ENCODE results near the gene KLRB1.
"Not testable (repeated sequence)": the region's sequence is repeated elsewhere in the genome, so short reads cannot be mapped to it uniquely, and the experiment has no call there.

The KLRB1 gene

DNA sequence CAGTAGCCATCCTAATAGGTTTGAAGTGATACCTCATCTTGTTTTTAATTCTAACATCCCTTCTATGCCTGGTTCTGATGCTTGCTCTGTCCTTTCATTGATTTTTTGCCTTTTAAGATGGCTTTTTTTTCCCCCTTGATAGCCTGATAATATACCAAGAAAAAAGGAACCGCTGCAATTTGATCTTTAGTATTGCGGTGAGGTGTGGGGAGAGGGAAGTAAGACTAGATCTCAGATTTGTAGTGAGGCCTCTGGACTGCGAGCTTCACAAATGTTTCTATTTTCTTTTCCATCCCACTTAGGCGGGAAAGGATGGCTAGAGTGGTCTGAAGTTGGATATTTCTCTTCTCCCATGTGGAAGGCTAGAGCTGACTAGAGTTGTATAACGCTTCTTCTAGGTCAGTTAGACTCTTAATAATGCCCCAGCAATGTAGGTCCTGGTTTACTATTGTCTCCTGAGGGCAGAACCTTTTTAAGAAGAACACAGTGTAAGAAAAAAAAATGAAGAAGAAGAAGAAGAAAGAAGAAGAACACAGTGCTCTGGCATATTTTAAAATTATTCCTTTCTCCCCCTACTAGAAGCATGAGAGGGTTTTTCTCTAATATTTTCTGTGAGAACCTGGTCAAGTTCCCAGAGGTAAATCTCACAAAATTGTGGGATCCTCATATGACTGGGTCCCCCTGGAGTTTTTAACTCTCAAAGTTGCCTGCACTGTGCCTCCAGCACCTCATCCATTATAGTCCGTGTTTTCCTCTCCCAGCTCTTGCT, 11.9 kb upstream of the KLRB1 start:
- no peak for DNase-seq

GRCh38 chr12:9618906-9619305, 11.2 kb upstream of the KLRB1 start:
- not testable (repeated sequence) for DNase-seq

DNA sequence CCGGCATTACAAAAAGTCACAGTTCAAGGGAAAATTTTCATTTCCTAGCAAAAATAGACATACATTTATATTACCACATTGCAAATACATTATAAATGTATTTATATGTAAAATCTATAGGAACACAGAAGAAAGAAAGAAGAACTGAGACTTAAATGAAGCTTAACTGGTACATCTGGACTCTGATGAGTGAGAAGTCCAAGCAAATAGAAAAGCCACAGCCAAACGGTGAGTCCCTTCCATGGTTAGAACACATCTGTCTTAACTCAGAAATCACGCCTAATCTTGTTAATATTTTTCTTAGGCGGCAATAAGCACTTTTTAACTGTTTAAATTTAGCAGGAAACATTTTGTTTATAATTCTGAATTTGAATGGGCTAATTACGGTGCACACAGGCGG, 9.4 kb upstream of the KLRB1 start:
- DNase-seq = no peak

DNA sequence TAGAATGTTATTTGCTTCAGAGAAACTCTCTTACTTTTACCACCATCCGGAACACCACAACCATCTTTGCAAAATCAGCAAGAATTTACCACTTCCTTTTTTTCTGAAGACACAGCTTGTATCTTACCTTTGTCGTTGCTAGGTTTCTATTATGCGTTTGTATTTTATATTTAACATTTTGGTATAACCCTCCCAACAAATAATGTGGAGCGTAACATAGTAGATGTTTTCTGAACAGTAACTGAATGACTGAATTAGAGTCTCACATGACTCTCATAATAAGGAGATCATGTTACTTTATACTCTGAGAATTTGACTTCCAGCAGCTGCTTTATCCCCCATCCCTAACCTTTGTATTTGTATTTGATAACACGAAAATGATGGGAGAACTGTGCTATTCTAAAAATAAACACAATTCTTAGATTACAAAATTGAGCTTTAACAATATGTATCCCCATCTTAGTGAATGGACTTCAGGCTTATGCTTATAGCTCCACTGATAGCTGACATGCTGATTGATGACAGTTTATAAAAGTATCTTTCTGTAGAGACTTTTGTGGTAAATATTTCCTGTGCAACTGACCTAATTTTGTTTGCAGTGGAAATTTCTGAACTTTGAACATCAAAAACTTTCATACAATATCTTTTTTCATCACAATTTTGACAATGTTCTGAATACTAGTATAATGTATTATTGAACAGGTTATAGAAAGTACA, 7.9 kb upstream of the KLRB1 start:
- peak in 1 of 2 donors; percentile 67 for DNase-seq

GRCh38 chr12:9610606-9611005, 2.9 kb upstream of the KLRB1 start:
- not testable (repeated sequence) for DNase-seq

DNA sequence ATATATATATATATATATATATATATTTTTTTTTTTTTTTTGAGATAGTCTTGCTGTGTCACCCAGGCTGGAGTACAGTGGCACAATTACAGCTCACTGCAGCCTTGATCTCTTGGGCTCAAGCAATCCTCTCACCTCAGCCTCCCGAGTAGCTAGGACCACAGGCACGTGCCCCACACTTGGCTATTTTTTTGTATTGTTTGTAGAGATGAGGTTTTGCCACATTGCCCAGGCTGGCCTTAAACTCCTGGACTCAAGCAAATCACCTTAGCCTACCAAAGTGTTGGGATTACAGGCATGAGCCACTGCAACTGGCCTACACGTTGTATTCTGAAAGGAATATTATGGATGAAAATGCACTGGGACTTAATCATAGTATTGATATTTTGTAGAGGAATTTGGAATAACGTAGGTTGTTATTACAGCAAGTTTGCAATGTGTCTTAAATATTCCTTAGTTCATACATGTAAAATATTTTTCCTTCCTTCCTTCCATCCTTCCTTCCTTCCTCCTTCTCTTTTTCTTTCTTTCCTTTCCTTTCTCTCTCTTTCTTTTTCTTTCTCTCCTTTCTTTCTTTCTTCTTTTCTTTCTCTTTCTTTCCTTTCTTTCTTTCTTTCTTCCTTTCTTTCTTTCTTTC, 862 bp downstream of the KLRB1 start:
- no peak for DNase-seq

GRCh38 chr12:9606247-9606646, 1.5 kb downstream of the KLRB1 start:
- DNase-seq = no peak

DNA sequence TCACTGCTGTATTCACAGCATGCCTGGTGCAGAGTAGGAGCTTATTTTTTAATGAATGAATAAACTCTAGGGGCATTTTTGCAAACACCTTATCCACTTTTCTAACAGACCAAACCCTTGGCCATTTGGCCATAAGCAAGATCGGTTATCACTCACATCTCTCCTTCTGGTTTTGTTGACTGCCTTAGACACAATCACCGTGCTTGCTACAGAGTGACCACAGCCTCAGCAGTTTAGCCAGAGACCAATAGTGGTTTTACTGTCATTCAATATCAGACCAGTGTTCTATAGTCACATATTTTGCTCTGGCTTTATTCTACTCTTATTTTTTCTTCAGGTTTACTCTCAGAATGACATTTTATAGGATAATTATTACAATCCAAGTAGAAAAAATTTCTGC, 2.2 kb downstream of the KLRB1 start:
- DNase-seq = no peak

DNA sequence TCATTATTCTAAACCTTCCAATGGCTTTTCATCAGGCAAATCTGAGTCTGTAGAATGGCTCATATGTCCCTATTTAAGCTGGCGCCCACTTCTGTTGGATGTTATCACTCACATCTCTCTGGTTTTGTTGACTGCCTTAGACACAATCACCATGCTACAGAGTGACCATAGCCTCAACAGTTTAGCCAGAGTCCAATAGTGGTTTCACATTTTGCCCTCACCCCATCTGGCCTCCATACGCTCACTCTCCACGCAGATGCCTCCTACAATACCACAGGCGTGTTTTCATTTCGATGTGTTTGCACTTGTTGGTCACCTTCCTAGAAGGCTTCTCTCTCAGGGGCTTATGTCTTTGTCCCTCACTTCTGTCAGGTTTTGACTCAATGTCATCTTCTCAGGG, 3.4 kb downstream of the KLRB1 start:
- no peak for DNase-seq

DNA sequence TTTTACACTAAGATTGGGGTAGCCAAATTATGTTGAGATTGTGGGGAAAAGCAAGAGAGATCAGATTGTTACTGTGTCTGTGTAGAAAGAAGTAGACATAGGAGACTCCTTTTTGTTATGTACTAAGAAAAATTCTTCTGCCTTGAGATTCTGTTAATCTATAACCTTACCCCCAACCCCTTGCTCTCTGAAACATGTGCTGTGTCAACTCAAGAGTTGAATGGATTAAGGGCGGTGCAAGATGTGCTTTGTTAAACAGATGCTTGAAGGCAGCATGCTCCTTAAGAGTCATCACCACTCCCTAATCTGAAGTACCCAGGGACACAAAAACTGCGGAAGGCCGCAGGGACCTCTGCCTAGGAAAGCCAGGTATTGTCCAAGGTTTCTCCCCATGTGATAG, 7.3 kb downstream of the KLRB1 start:
- not testable (repeated sequence) for DNase-seq

DNA sequence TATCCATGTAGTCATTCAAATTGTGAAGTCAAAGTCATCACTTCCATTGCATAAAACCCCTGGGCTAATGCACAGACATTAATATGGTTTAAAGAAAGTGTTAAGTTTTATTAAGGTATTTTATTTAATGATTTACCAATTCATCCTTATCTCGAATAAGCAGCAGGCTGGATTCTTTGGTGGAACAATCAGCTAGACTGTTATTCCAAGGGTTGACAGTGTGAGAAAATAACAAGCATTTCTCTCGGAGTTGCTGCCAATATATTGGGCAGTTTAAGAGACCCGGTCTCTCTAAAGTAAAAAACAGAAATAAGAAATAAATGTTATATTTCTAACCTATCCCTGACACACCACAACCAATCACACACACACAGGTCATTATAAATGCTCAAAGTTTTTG, 9.4 kb downstream of the KLRB1 start:
- no peak for DNase-seq

GRCh38 chr12:9597365-9597764, 10.4 kb downstream of the KLRB1 start:
- DNase-seq = no peak

- DNase-seq = no peak
Observed at GRCh38 chr12:9590441-9590840, 17.3 kb downstream of the KLRB1 start.

GRCh38 chr12:9588749-9589148, 19.0 kb downstream of the KLRB1 start:
- no peak for DNase-seq

DNA sequence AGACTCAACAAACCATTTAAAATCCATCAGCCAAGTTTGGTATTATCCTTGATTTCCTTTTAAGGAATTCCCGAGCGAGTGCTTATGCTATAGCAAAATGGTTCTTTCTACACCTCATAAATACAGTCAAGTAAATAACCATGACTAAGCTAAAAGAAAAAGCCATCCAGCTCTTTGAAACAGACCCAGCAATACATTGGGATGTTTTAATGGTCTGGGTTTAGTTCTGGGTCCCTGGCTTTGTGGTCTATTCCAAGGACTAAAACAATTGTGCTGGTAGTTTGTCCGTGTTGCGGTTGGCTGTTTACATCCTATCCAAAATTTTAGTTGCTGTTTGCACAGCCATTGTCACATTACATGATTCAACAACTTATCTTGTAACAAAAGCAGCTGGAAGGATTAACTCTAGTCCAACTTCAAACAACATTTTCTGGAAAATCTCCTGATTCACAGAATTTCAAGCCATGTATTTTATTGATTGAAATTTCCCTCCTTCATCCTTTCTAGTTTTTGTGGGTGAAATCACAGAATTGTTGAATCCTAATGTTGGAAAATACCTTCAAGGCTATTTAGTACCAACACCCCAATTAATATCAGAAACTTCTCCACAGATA, 19.6 kb downstream of the KLRB1 start:
- no peak for DNase-seq

- not testable (repeated sequence) for DNase-seq
Observed at GRCh38 chr12:9577729-9578128, 30.0 kb downstream of the KLRB1 start.

DNA sequence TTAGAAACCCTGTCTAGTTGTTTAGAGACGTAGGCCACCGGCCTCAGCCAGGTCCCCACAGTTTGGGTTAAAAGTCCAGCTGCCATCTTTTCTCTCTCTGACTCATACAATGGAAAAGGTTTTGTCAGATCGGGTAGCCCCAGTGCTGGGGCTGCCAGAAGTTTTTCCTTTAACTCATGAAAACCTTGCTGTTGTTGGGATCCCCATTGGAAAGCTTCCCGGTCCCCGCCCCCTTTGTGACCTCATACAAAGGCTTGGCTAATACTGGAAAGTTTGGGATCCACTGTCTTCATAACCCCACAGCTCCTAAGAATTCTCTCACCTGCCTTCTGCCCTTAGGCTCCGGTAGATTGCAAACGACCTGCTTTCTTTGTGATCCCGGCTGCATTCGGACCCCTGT, 40.6 kb downstream of the KLRB1 start:
- not testable (repeated sequence) for DNase-seq

GRCh38 chr12:9566113-9566512, 41.6 kb downstream of the KLRB1 start:
- not testable (repeated sequence) for DNase-seq

GRCh38 chr12:9564418-9564817, 43.3 kb downstream of the KLRB1 start:
- not testable (repeated sequence) for DNase-seq

DNA sequence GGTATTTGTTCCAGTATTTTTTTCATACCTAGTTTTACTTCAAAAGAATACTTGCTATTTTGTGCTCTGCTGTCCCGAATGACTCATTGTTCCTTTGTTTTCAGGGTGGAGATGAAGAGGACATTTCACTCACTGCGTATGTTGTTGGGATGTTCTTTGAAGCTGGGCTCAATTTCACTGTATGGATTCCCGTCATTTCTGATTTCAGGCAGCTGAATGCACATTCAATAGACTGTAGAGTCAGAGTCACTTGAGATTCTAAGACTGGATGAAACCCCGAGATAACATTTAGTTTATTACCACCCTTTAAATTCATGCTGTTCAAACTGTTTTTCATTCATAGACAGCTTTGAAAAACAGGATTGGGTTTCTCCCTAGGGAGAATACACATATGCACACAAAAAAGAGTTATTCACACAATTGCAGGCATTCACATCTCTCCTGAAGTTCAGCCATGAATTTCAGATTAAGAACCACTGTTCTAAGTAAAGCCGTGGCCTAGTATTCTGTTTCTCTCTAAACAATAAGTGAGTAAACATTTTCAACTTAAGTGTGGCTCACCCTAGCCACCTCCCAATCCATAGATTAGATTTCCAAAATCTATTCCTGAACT, 44.8 kb downstream of the KLRB1 start:
- not testable (repeated sequence) for DNase-seq

GRCh38 chr12:9545489-9545888, 62.2 kb downstream of the KLRB1 start:
- DNase-seq = not testable (repeated sequence)

Data from bone marrow (tissue), 2 donors.